ENCODE results near the gene REC8.

The REC8 gene

DNA sequence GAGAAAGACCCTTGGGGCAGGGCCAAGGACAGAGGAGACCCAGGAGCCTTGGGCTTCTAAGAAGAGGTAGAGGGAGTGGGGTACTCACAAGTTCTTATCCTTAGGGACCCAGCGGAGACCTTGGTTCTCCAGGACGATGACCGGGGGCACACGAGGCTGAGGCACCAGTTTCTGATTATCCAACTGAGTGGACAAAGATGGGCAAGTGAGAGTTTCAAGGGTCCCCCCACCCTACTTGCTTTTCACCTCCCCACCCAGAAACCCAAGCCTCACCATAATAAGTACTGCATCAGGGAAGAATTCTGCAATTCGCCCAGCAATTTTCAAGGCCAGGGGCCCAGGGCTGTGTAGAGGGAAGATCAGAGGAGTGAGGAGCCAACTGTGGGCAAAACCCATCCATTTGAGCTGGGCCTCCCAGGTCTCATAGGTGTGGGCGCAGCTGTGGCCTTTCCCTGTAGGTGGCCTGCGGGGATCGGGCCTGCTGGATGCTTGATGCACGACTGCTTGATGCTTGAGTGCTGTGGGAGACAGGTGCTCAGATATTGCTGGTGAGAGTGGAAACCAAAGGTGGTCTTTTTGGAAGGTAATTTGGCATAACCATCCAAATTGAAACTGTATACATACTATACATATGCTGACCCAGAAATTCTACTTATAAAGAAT is 32.5 kb upstream of the REC8 start:
- no peak for DNase-seq (ENCODE audit: low read depth, low spot score)
- Histone ChIP-seq H3K4me3 (ENCODE audit: low read length) (no peak overlapping the region), H3K27me3 (ENCODE audit: control insufficient read depth, insufficient read depth, low read length) (no peaks in the 10 kb centered on the region), H3K27ac (ENCODE audit: low read length) (no peak overlapping the region), H3K4me1 (ENCODE audit: control insufficient read depth, insufficient read depth, low read length) (peaks cover 5% of the 10 kb centered on the region), H3K36me3 (ENCODE audit: control insufficient read depth, insufficient read depth, low read length) (peaks cover 3% of the 10 kb centered on the region), H3K9me3 (ENCODE audit: control insufficient read depth, insufficient read depth, low read length) (no peaks in the 10 kb centered on the region)
- no CpG with 5 or more reads among the region's 9 CpGs for WGBS (ENCODE audit: insufficient coverage, insufficient read length)

GRCh38 chr14:24141097-24141880 is 30.6 kb upstream of the REC8 start, which contains the start of gene EMC9:
EMC9 (minus strand) TSS chr14:24141591; CDS start chr14:24141304, 287 bp downstream.
- H3K27me3 ChIP-seq (ENCODE audit: control insufficient read depth, insufficient read depth, low read length) = no peaks in the 10 kb centered on the region
- WGBS (ENCODE audit: insufficient coverage, insufficient read length) = no CpG with 5 or more reads among the region's 65 CpGs
- peak; percentile 99 for DNase-seq (ENCODE audit: low read depth, low spot score)

DNA sequence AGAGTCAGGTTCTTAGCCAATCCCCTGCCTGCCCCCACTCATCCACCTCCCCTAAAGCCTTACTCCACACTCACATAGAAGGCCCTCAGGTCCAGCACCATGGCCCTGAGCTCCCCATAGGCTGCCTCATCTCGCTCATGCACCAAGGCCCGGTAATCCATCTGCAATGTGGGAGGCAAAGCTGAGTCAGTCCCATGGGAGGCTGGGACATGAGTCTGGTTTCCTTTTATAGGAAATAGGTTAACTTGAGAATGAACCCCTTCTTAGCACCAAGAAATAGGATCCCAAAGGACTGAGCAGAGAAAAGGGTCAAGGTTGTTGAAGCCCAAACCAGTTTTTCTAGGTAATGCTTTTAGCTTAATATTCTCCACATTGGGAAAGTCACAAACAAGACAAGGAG is 28.4 kb upstream of the REC8 start:
- Histone ChIP-seq H3K4me1 (ENCODE audit: control insufficient read depth, insufficient read depth, low read length) (no peaks in the 10 kb centered on the region), H3K9me3 (ENCODE audit: control insufficient read depth, insufficient read depth, low read length) (no peaks in the 10 kb centered on the region), H3K36me3 (ENCODE audit: control insufficient read depth, insufficient read depth, low read length) (peaks cover under 1% of the 10 kb centered on the region), H3K27me3 (ENCODE audit: control insufficient read depth, insufficient read depth, low read length) (no peaks in the 10 kb centered on the region), H3K27ac (ENCODE audit: low read length) (no peak overlapping the region), H3K4me3 (ENCODE audit: low read length) (no peak overlapping the region)
- WGBS (ENCODE audit: insufficient coverage, insufficient read length) = no CpG with 5 or more reads among the region's 2 CpGs
- DNase-seq (ENCODE audit: low read depth, low spot score) = no peak

More at GRCh38 chr14:24141097-24141880, 30.6 kb upstream of the REC8 start, which contains the start of gene EMC9:
- H3K27ac ChIP-seq (ENCODE audit: low read length) = no peak within 1 kb of the TSS
- H3K4me1 ChIP-seq (ENCODE audit: control insufficient read depth, insufficient read depth, low read length) = peaks cover 3% of the 10 kb centered on the region; the same call in 1 of the 2 replicates
- H3K36me3 ChIP-seq (ENCODE audit: control insufficient read depth, insufficient read depth, low read length) = peaks cover 3% of the 10 kb centered on the region
- H3K9me3 ChIP-seq (ENCODE audit: control insufficient read depth, insufficient read depth, low read length) = no peaks in the 10 kb centered on the region
- peak within 1 kb of the TSS; percentile 71 for H3K4me3 ChIP-seq (ENCODE audit: low read length)

GRCh38 chr14:24144451-24144850 is 27.4 kb upstream of the REC8 start:
- no peak for DNase-seq (ENCODE audit: low read depth, low spot score)
- peaks cover 3% of the 10 kb centered on the region for H3K36me3 ChIP-seq (ENCODE audit: control insufficient read depth, insufficient read depth, low read length)
- WGBS (ENCODE audit: insufficient coverage, insufficient read length) = no CpG with 5 or more reads among the region's 1 CpG
- H3K9me3 ChIP-seq (ENCODE audit: control insufficient read depth, insufficient read depth, low read length) = no peaks in the 10 kb centered on the region
- no peaks in the 10 kb centered on the region for H3K27me3 ChIP-seq (ENCODE audit: control insufficient read depth, insufficient read depth, low read length)
- no peak overlapping the region for H3K4me3 ChIP-seq (ENCODE audit: low read length)
- peaks cover 1% of the 10 kb centered on the region; the same call in 1 of the 2 replicates for H3K4me1 ChIP-seq (ENCODE audit: control insufficient read depth, insufficient read depth, low read length)
- H3K27ac ChIP-seq (ENCODE audit: low read length) = no peak overlapping the region

DNA sequence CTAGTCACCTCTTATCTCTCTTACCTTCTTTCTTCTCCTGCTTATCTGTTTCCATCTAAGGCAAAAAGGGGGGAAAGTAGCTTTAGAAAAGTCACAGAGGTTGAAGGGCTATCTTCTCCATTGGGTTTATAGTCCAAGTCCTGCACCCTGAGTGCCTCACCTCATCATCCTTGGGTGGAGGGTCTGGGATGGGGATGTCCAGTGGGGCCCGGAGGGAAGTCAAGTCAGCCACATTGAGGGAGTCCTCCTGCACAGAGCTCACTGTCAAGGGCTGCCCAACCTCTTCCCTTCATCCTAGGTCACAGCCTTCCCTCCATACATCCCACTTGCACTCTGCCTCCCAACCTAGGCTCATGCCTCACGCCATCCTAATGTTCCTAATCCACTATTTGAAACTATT is 26.7 kb upstream of the REC8 start:
- peaks cover 1% of the 10 kb centered on the region; the same call in 1 of the 2 replicates for H3K4me1 ChIP-seq (ENCODE audit: control insufficient read depth, insufficient read depth, low read length)
- no peaks in the 10 kb centered on the region for H3K9me3 ChIP-seq (ENCODE audit: control insufficient read depth, insufficient read depth, low read length)
- H3K27ac ChIP-seq (ENCODE audit: low read length) = no peak overlapping the region
- DNase-seq (ENCODE audit: low read depth, low spot score) = no peak
- H3K27me3 ChIP-seq (ENCODE audit: control insufficient read depth, insufficient read depth, low read length) = no peaks in the 10 kb centered on the region
- H3K36me3 ChIP-seq (ENCODE audit: control insufficient read depth, insufficient read depth, low read length) = peaks cover 10% of the 10 kb centered on the region
- no CpG with 5 or more reads among the region's 2 CpGs for whole genome bisulfite sequencing (ENCODE audit: insufficient coverage, insufficient read length)
- H3K4me3 ChIP-seq (ENCODE audit: low read length) = no peak overlapping the region

GRCh38 chr14:24145690-24146452 is 26.0 kb upstream of the REC8 start:
- Histone ChIP-seq H3K4me1 (ENCODE audit: control insufficient read depth, insufficient read depth, low read length) (peaks cover 1% of the 10 kb centered on the region; the same call in 1 of the 2 replicates), H3K9me3 (ENCODE audit: control insufficient read depth, insufficient read depth, low read length) (no peaks in the 10 kb centered on the region), H3K4me3 (ENCODE audit: low read length) (peak overlapping the region; percentile 62), H3K36me3 (ENCODE audit: control insufficient read depth, insufficient read depth, low read length) (peaks cover 16% of the 10 kb centered on the region), H3K27me3 (ENCODE audit: control insufficient read depth, insufficient read depth, low read length) (no peaks in the 10 kb centered on the region), H3K27ac (ENCODE audit: low read length) (no peak overlapping the region)
- DNase-seq (ENCODE audit: low read depth, low spot score) = no peak
- WGBS (ENCODE audit: insufficient coverage, insufficient read length) = no CpG with 5 or more reads among the region's 9 CpGs

- peak; percentile 91 for DNase-seq (ENCODE audit: low read depth, low spot score)
- peaks cover 1% of the 10 kb centered on the region; the same call in 1 of the 2 replicates for H3K4me1 ChIP-seq (ENCODE audit: control insufficient read depth, insufficient read depth, low read length)
- no CpG with 5 or more reads among the region's 25 CpGs for WGBS (ENCODE audit: insufficient coverage, insufficient read length)
- H3K9me3 ChIP-seq (ENCODE audit: control insufficient read depth, insufficient read depth, low read length) = no peaks in the 10 kb centered on the region
- H3K27me3 ChIP-seq (ENCODE audit: control insufficient read depth, insufficient read depth, low read length) = no peaks in the 10 kb centered on the region
- H3K4me3 ChIP-seq (ENCODE audit: low read length) = peak within 1 kb of the TSS; percentile 90
- H3K27ac ChIP-seq (ENCODE audit: low read length) = no peak within 1 kb of the TSS
- H3K36me3 ChIP-seq (ENCODE audit: control insufficient read depth, insufficient read depth, low read length) = peaks cover 22% of the 10 kb centered on the region
Measured at GRCh38 chr14:24146453-24146977, 25.4 kb upstream of the REC8 start, which contains the start of gene PSME2. PSME2 (minus strand) TSS chr14:24146610; CDS start chr14:24146581, 29 bp downstream.

- Histone ChIP-seq H3K27me3 (ENCODE audit: control insufficient read depth, insufficient read depth, low read length) (no peaks in the 10 kb centered on the region), H3K4me3 (ENCODE audit: low read length) (peak within 1 kb of the TSS; percentile 90), H3K36me3 (ENCODE audit: control insufficient read depth, insufficient read depth, low read length) (peaks cover 26% of the 10 kb centered on the region), H3K27ac (ENCODE audit: low read length) (no peak within 1 kb of the TSS), H3K4me1 (ENCODE audit: control insufficient read depth, insufficient read depth, low read length) (peaks cover 1% of the 10 kb centered on the region; the same call in 1 of the 2 replicates), H3K9me3 (ENCODE audit: control insufficient read depth, insufficient read depth, low read length) (no peaks in the 10 kb centered on the region)
- peak; percentile 92 for DNase-seq (ENCODE audit: low read depth, low spot score)
- WGBS (ENCODE audit: insufficient coverage, insufficient read length) = no CpG with 5 or more reads among the region's 57 CpGs
Measured at GRCh38 chr14:24146978-24147760, 24.7 kb upstream of the REC8 start, which contains the start of gene RNF31. RNF31 (plus strand) TSS chr14:24147498; CDS start chr14:24147699, 201 bp downstream.

DNA sequence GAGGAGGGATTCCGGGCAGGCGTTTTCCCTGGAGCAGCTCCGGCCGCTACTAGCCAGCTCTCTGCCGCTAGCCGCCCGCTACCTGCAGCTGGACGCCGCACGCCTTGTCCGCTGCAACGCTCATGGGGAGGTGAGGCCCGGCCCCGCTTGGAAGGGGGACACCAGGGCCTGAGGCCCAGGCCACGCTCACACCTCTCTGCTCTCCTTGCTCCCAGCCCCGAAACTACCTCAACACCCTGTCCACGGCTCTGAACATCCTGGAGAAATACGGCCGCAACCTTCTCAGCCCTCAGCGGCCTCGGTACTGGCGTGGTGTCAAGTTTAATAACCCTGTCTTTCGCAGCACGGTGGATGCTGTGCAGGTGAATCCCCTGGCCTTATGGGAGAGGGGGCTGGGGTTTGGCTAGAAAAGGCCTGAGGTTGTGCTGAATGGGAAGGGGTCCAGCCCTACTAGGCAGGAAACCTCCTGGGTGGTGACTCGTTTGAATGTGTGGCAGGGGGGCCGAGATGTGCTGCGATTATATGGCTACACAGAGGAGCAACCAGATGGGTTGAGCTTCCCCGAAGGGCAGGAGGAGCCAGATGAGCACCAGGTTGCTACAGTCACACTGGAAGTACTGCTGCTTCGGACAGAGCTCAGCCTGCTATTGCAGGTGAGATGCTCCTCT is 24.0 kb upstream of the REC8 start:
- no peak overlapping the region for H3K27ac ChIP-seq (ENCODE audit: low read length)
- H3K36me3 ChIP-seq (ENCODE audit: control insufficient read depth, insufficient read depth, low read length) = peaks cover 26% of the 10 kb centered on the region
- H3K27me3 ChIP-seq (ENCODE audit: control insufficient read depth, insufficient read depth, low read length) = no peaks in the 10 kb centered on the region
- H3K4me3 ChIP-seq (ENCODE audit: low read length) = peak overlapping the region; percentile 90
- DNase-seq (ENCODE audit: low read depth, low spot score) = no peak
- H3K9me3 ChIP-seq (ENCODE audit: control insufficient read depth, insufficient read depth, low read length) = no peaks in the 10 kb centered on the region
- no CpG with 5 or more reads among the region's 29 CpGs for WGBS (ENCODE audit: insufficient coverage, insufficient read length)
- H3K4me1 ChIP-seq (ENCODE audit: control insufficient read depth, insufficient read depth, low read length) = peaks cover 1% of the 10 kb centered on the region; the same call in 1 of the 2 replicates

All from iPS DF 6.9 (cell line).